Germinal center (tissue), 1 donor: Measurements from ENCODE around the gene CPSF4.
"Not testable (repeated sequence)": the region's sequence is repeated elsewhere in the genome, so short reads cannot be mapped to it uniquely, and the experiment has no call there.

Experiments used
- DNase-seq: peaks from one replicate; pipeline ENCODE4 v3.0.0; 2012; ENCODE audit warnings: mixed read lengths, low spot score

CPSF4 gene

GRCh38 chr7:99408379-99409191 is 30.2 kb upstream of the CPSF4 start, which contains the start of the genes BUD31 and PDAP1:
TSS of gene BUD31 (plus strand) at chr7:99408969. CDS start at chr7:99411093, 2,124 bp downstream.
TSS of gene PDAP1 (minus strand) at chr7:99408597. CDS start at chr7:99408548, 49 bp downstream.
- peak; percentile 94 for DNase-seq

GRCh38 chr7:99409192-99409572 is 29.6 kb upstream of the CPSF4 start:
- no peak for DNase-seq

GRCh38 chr7:99409806-99410205 is 28.9 kb upstream of the CPSF4 start:
- no peak for DNase-seq

GRCh38 chr7:99410635-99411034 is 28.1 kb upstream of the CPSF4 start:
- DNase-seq: no peak

- not testable (repeated sequence) for DNase-seq
Observed at GRCh38 chr7:99415513-99416127, 23.1 kb upstream of the CPSF4 start.

GRCh38 chr7:99418260-99418659 is 20.5 kb upstream of the CPSF4 start:
- no peak for DNase-seq

- no peak for DNase-seq
Observed at GRCh38 chr7:99419323-99420021, 19.3 kb upstream of the CPSF4 start.

GRCh38 chr7:99420213-99420612 is 18.5 kb upstream of the CPSF4 start:
- DNase-seq: no peak

- no peak for DNase-seq
Observed at GRCh38 chr7:99420986-99421385, 17.8 kb upstream of the CPSF4 start.

GRCh38 chr7:99422186-99422585 is 16.6 kb upstream of the CPSF4 start:
- no peak for DNase-seq

GRCh38 chr7:99422625-99423024 is 16.1 kb upstream of the CPSF4 start:
- no peak for DNase-seq

- no peak for DNase-seq
Observed at GRCh38 chr7:99424932-99425730, 13.6 kb upstream of the CPSF4 start.

GRCh38 chr7:99428972-99429566 is 9.7 kb upstream of the CPSF4 start:
- no peak for DNase-seq

- no peak for DNase-seq
Observed at GRCh38 chr7:99429756-99430155, 9.0 kb upstream of the CPSF4 start.

- not testable (repeated sequence) for DNase-seq
Observed at GRCh38 chr7:99431756-99432540, 6.8 kb upstream of the CPSF4 start.

- DNase-seq: no peak
Observed at GRCh38 chr7:99433158-99433557, 5.6 kb upstream of the CPSF4 start.

GRCh38 chr7:99437946-99438572 is 684 bp upstream of the CPSF4 start:
- no peak for DNase-seq

GRCh38 chr7:99440195-99440594 is 1.5 kb downstream of the CPSF4 start:
- no peak for DNase-seq

- no peak for DNase-seq
Observed at GRCh38 chr7:99446096-99446495, 7.4 kb downstream of the CPSF4 start.

GRCh38 chr7:99447943-99448342 is 9.2 kb downstream of the CPSF4 start:
- DNase-seq: no peak
